HG03060 (cell line): Measurements from ENCODE around the gene AGMAT.
"Not testable (repeated sequence)": the region's sequence is repeated elsewhere in the genome, so short reads cannot be mapped to it uniquely, and the experiment has no call there.

Experiments
- ATAC-seq: cut with Tn5 transposase; IDR thresholded peaks from one replicate; pipeline ENCODE4 v1.9.1; 2021; ENCODE audit warnings: low read depth, moderate number of reproducible peaks; ENCODE audit not compliant: unreplicated experiment

Gene AGMAT

GRCh38 chr1:15616373-15617172 is 31.7 kb upstream of the AGMAT start:
- no peak for ATAC-seq

DNA sequence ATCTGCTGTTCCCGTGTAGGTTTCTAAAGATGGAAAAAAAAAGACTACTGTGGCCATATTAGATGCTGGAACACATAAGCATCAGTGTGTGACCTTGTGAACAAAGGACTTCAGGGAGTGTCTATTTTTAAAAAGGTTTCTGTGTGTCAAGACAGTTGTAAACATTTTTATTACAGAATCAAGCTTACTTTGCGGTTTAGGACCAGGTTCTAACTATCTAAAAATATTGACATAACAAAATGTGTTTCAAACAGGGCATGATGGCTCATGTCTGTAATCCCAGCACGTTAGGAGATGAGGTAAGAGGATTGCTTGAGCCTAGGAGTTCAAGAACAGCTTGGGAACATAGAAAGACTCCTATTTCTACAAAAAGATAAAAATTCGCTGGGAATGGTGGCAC is 25.3 kb upstream of the AGMAT start:
- ATAC-seq: no peak

DNA sequence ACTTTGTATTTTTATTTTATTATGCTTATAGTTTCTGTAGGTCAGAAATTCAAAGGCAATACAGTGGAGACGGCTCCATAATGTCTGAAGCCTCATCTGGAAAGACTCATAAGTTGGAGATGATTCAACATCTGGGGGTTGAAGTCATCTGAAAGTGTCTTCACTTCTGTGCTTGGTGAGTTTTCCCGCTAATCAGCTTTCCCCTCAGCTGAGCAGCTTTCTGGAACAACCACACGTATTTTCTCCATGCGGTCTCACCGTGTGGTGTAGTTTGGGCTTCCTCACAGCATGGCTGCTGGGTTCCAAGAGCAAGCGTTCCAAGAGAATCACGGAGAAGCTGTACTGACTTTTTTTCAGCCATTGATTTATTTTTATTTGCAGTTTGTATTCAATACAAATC is 24.8 kb upstream of the AGMAT start:
- ATAC-seq: no peak

- ATAC-seq: no peak
Observed at GRCh38 chr1:15605398-15606383, 20.8 kb upstream of the AGMAT start.

DNA sequence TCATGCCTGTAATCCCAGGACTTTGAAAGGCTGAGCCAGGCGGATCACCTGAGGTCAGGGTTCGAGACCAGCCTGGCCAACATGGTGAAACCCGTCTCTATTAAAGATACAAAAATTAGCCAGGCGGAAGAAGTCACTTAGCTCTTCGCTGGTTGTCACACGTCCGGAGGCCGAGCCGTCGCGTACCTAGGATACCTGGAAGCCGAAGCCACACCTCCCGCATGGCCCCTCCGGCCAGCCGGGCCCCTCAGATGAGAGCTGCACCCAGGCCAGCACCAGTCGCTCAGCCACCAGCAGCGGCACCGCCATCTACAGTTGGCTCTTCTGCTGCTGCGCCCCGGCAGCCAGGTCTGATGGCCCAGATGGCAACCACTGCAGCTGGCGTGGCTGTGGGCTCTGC is 19.5 kb upstream of the AGMAT start:
- not testable (repeated sequence) for ATAC-seq

DNA sequence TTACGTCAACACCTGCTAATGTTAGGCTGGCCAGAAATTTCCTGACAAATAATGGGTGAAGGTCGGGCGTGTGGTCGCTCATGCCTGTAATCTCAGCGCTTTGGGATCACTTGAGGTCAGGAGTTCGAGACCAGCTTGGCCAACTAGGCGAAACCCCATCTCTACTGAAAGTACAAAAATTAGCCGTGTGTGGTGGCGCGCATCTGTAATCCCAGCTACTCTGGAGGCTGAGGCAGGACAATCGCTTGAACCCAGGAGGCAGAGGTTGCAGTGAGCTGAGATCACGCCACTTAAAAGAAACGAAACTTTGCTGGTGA is 19.1 kb upstream of the AGMAT start:
- not testable (repeated sequence) for ATAC-seq

DNA sequence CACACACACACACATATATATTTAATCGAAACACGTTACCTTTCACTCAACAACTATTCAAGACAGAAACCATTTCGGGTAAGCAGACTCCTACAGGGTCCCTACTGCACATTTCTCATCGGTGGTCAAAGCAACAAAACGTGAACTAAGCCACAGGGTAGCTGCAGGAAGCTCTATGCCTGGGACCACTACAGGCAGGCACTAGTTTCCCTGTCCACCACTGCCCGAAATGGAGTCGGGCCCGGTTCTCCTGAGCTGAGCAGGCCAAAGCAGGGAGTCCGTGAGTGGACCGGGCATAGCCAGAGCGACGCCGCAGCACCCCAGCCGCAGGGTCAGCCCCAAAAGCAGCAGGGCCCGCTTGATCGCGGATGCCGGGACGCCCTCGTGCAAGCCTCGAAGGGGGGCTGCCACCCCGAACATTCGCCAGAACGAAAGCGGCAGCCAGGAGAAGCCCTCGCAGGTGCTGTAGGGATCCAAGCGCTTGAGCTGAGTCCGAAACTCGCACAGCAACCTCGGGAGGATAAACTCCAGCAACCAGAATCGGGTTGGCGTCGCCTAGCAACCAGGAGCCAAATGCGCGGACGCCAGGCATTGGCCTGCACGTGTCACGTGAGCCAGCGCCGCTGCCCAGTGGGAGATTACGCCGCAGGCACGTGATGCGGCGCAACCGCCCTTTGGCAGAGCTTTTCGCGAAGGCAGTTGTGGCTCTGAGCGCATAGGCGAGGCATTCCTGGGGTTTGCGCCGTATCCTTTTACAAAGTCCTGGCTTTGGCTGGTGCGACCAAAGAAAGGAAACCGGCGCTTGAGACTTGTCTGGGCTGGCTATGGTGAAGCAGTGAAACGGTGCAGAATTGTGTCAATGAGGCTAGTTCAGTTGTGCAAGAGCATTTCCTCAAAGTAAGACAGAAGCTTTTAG is 18.5 kb upstream of the AGMAT start:
- ATAC-seq: no peak

GRCh38 chr1:15598436-15598835 is 13.6 kb upstream of the AGMAT start:
- ATAC-seq: no peak

GRCh38 chr1:15595809-15596617 is 11.2 kb upstream of the AGMAT start:
- ATAC-seq: no peak

GRCh38 chr1:15592285-15592684 is 7.4 kb upstream of the AGMAT start:
- no peak for ATAC-seq

DNA sequence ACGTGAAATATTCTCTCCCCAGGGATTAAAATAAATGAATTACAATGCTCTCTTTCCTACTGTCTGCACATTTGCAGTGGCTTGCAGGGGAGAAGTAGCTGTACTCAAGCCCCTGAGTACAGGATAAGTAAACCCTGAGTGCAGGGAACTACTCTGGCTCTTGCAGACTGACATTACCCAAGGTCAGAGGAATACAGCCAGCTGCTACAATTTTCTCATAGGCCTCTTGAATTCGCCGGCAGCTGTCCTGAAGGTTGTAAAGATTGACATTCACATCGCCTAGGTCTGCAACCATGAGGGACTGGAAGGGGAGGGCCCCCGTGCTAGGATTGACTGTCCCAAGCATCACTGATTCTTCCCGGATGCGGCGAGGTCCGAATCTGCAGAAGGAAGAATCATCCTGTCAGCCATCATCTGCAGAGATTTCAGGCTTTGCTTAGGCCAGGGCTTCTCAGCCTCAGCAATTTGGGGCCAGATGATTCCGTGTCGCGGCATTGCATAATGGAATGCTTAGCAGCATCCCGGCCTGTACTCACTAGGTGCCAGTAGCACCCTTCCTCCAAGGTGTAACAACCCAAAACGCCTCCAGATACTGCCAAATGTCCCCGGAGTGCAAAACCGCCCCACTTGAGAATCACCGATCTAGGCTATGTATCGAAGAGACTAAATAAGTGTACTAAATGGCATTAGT is 1.7 kb downstream of the AGMAT start:
- ATAC-seq: no peak

- ATAC-seq: no peak
Observed at GRCh38 chr1:15579683-15580047, 5.2 kb downstream of the AGMAT start.

- no peak for ATAC-seq
Observed at GRCh38 chr1:15578921-15579682, 5.7 kb downstream of the AGMAT start.

- ATAC-seq: no peak
Observed at GRCh38 chr1:15577691-15578090, 7.2 kb downstream of the AGMAT start.

- ATAC-seq: no peak
Observed at GRCh38 chr1:15575549-15576150, 9.2 kb downstream of the AGMAT start.

GRCh38 chr1:15574741-15575140 is 10.1 kb downstream of the AGMAT start:
- ATAC-seq: no peak

DNA sequence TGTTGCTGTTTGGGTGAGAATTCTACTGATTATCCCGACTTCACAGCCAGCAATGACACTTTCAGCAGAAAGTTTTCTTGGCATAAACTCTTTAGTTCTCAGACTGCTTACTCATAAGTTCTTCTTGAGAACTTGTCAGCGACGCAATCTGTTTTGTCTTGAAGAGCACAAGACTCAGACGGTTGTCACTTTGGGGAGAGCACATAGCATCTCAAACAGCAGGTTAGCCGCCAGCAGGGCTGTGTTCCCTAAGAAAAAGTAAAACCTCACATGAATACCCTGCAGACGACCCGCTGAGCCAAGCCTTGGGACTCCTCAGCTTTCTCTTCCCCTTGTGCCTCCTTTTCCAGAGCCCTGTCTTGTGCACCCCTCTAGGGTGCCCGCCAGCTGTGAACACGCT is 11.4 kb downstream of the AGMAT start:
- ATAC-seq: no peak

- no peak for ATAC-seq
Observed at GRCh38 chr1:15571266-15571665, 13.6 kb downstream of the AGMAT start.
